Measurements from ENCODE around the gene PRDX2. TPM values are rescaled to one million over a fixed set of nuclear protein-coding genes. Genes with fewer than 3 reads are reported as not detected.
A peak's percentile ranks its signal among the peaks of the same experiment; 100 is the strongest.

The PRDX2 gene
- polyA plus RNA-seq, 1 experiment = 187 TPM

DNA sequence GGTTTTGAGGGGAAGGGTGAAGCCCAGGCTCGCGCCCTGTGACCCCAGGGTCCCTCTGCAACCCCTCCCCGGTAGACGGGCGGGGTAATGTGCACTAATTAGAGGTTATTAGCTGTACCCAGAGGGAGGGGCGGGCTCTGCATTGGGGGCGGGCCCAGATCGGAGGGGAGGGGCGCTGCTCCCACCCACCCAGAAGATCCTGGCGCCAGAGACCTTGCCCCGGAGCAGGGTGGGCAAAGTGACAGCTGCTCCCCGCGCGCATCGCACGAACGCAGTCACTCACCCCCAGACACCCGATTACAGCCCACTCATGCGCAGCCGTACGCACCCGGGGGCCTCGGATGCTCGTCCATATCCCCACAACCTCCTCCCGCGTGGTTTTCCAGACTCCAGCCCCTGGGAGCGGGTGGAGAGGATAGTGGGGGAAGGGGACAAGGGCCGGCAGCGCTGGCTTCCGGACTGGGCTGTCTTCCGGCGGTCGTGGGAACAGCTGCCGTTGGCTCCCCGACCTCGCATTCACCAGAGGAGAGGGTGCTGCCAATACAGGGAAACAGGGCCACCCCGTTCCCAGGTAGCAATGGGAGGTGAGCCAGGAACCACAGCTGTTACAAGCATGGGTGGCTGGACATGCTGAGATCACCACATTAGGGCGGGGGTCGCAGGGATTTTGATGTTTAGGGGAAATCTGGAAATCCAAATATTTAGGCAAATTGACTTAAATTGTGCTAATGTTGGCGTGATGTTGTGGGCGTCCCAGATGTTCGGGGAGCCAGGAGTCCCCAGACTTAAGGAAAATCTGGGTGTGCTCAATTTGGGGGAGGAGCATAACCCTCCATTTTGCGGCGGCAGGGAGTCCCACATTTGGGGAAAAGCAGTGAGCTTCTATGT, 23.3 kb downstream of the PRDX2 start:
- DNase-seq (ENCODE audit: low read depth, low spot score) = no peak
- Histone ChIP-seq H3K9me3 (ENCODE audit: control insufficient read depth, insufficient read depth, low read length) (peaks cover 3% of the 10 kb centered on the region; the same call in 1 of the 2 replicates), H3K27ac (ENCODE audit: low read depth, low read length) (peak overlapping the region; percentile 98), H3K27me3 (ENCODE audit: control insufficient read depth, insufficient read depth, low read length) (no peaks in the 10 kb centered on the region), H3K4me3 (ENCODE audit: low read depth, low read length) (peak overlapping the region; percentile 68)
- POLR2A ChIA-PET = interaction anchor here (0.6 to 2.9 kb wide), 7 partner anchors 11 to 164 kb away, joined by 3 to 157 read pairs (median 14); partner anchors contain the start of genes FBXW9 and JUNB
- TF ChIP-seq, protein P1, sequence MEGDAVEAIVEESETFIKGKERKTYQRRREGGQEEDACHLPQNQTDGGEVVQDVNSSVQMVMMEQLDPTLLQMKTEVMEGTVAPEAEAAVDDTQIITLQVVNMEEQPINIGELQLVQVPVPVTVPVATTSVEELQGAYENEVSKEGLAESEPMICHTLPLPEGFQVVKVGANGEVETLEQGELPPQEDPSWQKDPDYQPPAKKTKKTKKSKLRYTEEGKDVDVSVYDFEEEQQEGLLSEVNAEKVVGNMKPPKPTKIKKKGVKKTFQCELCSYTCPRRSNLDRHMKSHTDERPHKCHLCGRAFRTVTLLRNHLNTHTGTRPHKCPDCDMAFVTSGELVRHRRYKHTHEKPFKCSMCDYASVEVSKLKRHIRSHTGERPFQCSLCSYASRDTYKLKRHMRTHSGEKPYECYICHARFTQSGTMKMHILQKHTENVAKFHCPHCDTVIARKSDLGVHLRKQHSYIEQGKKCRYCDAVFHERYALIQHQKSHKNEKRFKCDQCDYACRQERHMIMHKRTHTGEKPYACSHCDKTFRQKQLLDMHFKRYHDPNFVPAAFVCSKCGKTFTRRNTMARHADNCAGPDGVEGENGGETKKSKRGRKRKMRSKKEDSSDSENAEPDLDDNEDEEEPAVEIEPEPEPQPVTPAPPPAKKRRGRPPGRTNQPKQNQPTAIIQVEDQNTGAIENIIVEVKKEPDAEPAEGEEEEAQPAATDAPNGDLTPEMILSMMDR (IDR thresholded peaks at IDR 0.05; ENCODE audit: low read depth, low read length) = no peak
- CTCF ChIA-PET = interaction anchor here (0.5 to 7.5 kb wide), 10 partner anchors 9 to 70 kb away, joined by 3 to 92 read pairs (median 5); partner anchors contain the start of gene JUNB

DNA sequence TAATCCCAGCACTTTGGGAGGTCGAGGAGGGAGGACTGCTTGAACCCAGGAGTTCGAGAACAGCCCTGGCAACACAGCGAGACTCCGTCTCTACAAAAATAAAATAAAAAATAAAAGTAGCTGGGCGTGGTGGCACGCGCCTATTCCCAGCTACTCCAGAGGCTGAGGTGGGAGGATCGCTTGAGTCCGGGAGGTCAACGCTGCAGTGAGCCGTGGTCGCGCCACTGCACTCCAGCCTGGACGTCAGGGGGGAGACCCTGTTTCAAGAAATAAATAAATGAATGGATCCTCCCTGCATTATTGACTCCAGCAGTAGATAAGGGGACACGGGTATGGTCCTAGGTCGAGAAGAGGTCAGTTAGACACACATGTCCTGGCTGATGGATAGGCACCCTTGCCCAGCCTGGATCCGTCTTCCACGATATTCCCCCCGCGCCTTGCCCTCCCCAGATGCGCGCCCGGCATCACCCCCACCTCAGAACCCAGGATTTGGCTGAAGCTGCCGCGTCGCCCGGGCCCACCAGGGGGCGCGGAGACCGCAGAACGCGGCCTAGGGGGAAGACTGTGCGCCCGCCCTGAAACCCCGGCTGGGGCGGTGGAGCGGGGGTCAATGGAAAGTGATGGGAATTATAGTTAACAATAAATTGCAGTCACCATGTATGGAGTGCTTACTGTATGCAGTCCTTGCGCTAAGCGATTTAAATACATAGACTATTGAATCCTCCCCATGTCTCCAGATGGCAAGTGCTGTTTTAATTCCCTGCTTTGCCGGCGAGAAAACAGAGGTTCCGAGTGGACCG, 24.2 kb downstream of the PRDX2 start:
- DNase-seq (ENCODE audit: low read depth, low spot score) = no peak
- Histone ChIP-seq H3K4me3 (ENCODE audit: low read depth, low read length) (peak overlapping the region; percentile 68), H3K27ac (ENCODE audit: low read depth, low read length) (peak overlapping the region; percentile 98), H3K27me3 (ENCODE audit: control insufficient read depth, insufficient read depth, low read length) (no peaks in the 10 kb centered on the region), H3K9me3 (ENCODE audit: control insufficient read depth, insufficient read depth, low read length) (peaks cover 3% of the 10 kb centered on the region; the same call in 1 of the 2 replicates)
- ChIA-PET POLR2A (interaction anchor here (0.6 to 2.9 kb wide), 6 partner anchors 11 to 165 kb away, joined by 6 to 157 read pairs (median 15); partner anchors contain the start of genes FBXW9 and JUNB), CTCF (interaction anchor here (0.7 to 7.5 kb wide), 12 partner anchors 11 to 200 kb away, joined by 3 to 92 read pairs (median 5); partner anchors contain the start of gene JUNB)
- TF ChIP-seq, protein P1 (IDR thresholded peaks at IDR 0.05; ENCODE audit: low read depth, low read length) = peak; percentile 88

DNA sequence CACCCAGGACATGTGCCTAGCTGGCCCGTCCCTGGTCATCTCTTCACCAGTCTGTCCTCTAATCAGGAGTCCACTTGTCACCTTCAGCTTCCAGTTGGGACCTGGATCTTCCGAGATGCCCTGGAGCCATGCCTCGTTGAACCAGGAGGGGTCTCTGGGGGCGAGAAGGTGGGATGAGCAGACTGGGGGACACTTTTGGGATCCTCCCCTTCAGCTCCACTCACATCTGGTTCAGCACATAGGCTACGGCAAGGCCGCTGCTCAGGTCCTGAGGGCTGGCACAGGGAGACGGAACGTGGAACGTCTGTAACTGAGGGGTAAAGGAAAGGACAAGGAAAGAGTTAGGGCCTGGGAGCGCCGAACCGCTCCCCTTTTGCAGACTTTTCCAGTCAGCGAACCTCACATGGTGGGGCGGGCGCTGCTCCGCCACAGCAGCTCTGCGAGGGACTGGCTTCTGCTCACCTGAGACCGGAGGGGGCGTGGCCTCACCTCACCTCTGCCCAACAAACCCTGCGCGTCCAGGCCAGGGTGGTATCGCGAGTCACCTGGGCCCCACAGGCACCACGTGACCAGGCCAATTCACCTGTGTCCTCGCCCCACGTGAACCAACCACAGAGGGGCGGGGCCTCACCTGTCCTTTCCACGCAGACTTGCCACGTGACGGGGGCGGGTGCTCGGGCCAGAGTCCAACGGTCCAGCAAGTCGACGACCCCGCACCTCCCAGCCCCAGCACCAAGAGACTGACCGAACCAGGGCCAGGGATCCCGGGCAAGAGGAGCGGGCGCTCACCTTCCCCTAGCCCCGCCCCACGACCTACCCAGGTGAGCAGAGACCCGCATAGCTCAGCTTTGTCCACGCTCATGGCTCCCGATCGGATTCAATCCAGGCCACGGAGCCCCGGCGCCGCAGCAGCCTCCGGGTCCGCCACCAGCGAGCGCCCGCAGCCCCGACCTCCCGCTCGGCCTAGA, 26.7 kb downstream of the PRDX2 start, which contains the start of gene HOOK2:
Gene HOOK2, minus strand, starts transcription at position 965 of the 968 bp plus-strand sequence. Its CDS starts 103 bp downstream, at position 862.
- Histone ChIP-seq H3K27me3 (ENCODE audit: control insufficient read depth, insufficient read depth, low read length) (no peaks in the 10 kb centered on the region), H3K9me3 (ENCODE audit: control insufficient read depth, insufficient read depth, low read length) (peaks cover 3% of the 10 kb centered on the region; the same call in 1 of the 2 replicates), H3K4me3 (ENCODE audit: low read depth, low read length) (peak within 1 kb of the TSS; percentile 84), H3K27ac (ENCODE audit: low read depth, low read length) (no peak within 1 kb of the TSS)
- POLR2A ChIA-PET = interaction anchor here (0.7 to 3.0 kb wide), 3 partner anchors 17 to 37 kb away, joined by 3 to 17 read pairs (median 7); partner anchors contain the start of gene JUNB
- CTCF ChIA-PET = interaction anchor here (0.9 to 7.5 kb wide), 4 partner anchors 10 to 22 kb away, joined by 4 to 92 read pairs (median 31); no protein-coding TSS in a partner anchor
- TF ChIP-seq, protein P1 (IDR thresholded peaks at IDR 0.05; ENCODE audit: low read depth, low read length) = no peak
- no peak for DNase-seq (ENCODE audit: low read depth, low spot score)

DNA sequence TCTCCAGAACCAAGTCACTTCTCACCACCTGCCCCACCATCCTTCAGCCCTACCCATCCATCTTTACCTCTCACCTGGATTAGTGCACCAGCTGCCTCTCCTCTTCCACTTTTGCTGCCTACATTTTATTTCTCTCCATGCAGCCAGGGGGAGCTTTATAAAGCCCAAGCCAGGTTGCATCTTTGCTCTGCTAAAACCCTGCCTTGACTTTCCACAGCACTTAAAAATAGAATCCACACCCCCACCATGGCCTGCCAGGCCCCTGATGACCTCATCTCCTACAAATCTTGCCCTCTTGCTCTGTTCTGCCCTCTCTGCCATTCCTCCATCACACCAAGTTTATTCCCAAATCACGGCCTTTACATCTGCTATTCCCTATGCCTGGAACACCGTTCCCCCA, 28.0 kb downstream of the PRDX2 start:
- H3K27me3 ChIP-seq (ENCODE audit: control insufficient read depth, insufficient read depth, low read length) = no peaks in the 10 kb centered on the region
- no peak overlapping the region for H3K4me3 ChIP-seq (ENCODE audit: low read depth, low read length)
- no peak for DNase-seq (ENCODE audit: low read depth, low spot score)
- ChIA-PET POLR2A (interaction anchor here (3.0 kb wide), 1 partner anchor 18 kb away, joined by 17 read pairs; the partner anchor contains the start of gene JUNB), CTCF (interaction anchor here (0.6 to 7.5 kb wide), 7 partner anchors 8 to 74 kb away, joined by 4 to 92 read pairs (median 6); no protein-coding TSS in a partner anchor)
- TF ChIP-seq, protein P1 (IDR thresholded peaks at IDR 0.05; ENCODE audit: low read depth, low read length) = peak; percentile 57
- H3K9me3 ChIP-seq (ENCODE audit: control insufficient read depth, insufficient read depth, low read length) = peaks cover 3% of the 10 kb centered on the region; the same call in 1 of the 2 replicates
- no peak overlapping the region for H3K27ac ChIP-seq (ENCODE audit: low read depth, low read length)

All from AG04450 (cell line).